Epidermal melanocyte (primary cell): ENCODE measurements around the gene MSANTD1.

Experiments used
- DNase-seq: peaks from one replicate; pipeline ENCODE4 v3.0.0; 2011; ENCODE audit warnings: low spot score; ENCODE audit not compliant: insufficient read length

Gene MSANTD1

DNA sequence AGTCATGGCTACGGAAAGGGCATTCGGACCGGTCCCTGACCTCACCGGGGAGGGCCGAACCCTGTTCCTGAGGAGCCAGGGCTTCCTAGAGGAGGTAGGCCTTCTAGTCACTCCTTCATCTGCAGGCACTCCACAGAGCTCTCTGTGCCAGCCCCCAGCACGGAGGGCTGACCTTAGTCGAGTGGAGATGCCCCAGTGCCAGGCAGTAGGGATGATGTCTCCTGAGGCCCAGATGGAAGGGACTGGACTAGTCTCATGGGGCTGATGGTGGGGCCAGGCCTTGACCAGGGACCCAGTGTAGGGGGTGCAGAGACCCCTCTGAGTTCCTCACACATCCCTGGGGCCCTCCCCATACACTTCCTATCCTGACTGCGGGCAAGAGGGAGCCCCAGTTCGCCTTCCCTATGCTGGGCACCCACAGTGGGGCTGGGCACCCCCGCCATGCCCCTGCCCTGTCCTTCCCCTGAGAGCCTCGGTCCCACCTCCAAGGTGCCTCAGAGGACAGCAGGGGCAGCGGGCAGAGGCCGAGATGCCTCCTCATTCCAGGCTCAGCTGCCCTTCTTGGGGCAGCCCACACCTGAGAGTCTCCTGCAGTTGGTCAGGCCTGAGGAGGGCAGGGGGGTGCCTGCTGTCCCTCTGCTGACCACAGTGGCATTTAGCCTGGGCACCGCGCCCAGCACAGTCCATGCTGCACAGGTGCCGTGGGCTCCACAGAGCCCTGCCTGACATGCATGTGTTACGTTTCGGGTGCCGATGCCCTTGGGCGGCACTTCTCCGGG is 1.4 kb upstream of the MSANTD1 start:
- no peak for DNase-seq

GRCh38 chr4:3248178-3248480 is 830 bp upstream of the MSANTD1 start:
- DNase-seq: no peak

GRCh38 chr4:3249711-3250437 is 915 bp downstream of the MSANTD1 start:
- DNase-seq: no peak

- DNase-seq: no peak
Observed at GRCh38 chr4:3250438-3250955, 1.5 kb downstream of the MSANTD1 start.

DNA sequence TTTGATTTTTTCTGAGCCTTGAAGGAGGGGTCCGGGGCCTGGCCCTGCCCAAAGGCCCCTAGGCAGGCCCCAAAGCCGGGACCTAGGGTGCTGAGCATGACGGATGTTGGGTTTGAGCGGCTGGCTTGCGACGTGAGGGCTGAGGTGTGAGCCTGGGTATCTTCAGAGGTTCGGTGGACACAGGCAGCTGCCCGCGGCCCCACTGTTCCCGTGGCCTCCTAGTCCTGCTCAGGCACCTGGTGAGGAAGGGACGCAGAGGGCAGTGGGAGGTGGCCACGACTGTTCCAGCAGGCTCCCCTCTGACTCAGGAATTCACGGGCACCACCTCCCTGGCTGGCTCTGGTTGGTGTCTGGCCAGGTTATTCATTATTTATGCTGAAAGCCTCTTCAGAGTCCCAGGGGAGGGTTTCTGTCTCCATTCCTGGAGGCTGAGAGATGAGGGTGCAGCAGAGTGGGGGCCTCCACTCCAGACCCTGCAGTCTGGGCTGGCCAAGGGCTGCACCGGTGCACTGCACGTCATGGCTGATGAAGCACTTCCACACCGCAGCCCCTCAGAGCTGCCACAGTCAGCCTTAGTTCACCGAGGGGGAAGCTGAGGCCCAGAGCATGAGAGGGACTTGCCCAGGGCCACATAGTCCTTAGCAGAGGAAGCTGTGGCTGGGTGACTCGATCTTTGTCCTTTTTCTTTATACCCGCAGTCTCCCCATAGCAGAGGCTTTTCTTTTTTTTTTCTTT is 2.2 kb downstream of the MSANTD1 start:
- no peak for DNase-seq

DNA sequence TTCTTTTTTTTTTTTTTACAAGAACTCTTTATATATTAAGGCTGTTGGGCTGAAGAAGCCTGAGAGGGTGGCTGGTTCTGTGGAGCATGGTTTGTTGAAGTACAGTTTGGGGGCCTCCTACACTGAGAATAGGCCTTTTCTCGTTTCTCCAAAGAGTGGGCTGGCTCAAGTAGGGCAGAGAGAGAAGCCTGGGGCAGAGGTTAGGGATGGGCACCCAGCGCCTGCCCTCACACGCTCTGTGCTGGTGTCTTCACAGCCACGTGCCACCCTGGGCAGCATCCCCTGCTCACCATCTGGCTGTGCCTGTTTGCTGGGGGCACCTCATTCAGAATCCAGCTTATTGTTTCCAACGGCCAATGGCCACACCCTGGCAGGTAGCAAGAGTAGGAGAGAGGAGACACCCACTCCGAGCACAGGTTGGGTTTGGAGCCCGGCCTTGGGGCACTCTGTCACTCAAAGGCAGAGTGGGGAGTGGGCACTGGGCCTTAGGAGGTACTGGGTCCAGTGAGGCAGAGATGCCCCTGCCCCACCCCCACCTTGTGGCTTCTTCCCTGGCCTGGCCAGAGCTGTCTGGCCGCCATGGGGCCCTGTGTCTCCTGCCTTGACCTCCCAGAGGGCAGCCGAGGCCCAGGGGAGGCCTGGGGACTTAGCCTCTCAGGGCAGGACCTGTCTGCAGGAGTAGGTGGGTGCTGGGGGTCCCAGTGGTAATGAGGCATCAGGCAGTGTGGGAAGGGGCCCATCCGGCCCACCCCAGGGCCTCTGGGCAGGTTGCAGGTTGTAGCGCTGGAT is 2.9 kb downstream of the MSANTD1 start:
- no peak for DNase-seq

DNA sequence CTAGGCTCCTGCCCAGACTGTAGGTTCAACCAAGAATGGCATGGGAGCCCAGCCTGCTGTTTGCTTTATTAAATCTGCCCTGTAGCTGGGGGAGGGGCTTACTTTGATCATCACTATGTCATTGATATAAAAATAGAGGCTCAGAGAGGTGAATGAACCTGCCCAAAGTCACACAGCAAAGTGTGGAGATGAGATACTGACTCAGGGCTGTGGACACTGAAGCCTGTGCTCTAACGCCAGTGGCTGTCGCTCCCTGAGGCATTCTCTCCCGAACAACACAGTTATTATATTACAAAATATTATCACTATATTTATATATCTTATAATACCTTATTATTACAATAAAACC is 3.5 kb downstream of the MSANTD1 start:
- no peak for DNase-seq

GRCh38 chr4:3252831-3253641 is 4.1 kb downstream of the MSANTD1 start:
- DNase-seq: no peak

GRCh38 chr4:3253808-3254207 is 4.8 kb downstream of the MSANTD1 start:
- DNase-seq: no peak

DNA sequence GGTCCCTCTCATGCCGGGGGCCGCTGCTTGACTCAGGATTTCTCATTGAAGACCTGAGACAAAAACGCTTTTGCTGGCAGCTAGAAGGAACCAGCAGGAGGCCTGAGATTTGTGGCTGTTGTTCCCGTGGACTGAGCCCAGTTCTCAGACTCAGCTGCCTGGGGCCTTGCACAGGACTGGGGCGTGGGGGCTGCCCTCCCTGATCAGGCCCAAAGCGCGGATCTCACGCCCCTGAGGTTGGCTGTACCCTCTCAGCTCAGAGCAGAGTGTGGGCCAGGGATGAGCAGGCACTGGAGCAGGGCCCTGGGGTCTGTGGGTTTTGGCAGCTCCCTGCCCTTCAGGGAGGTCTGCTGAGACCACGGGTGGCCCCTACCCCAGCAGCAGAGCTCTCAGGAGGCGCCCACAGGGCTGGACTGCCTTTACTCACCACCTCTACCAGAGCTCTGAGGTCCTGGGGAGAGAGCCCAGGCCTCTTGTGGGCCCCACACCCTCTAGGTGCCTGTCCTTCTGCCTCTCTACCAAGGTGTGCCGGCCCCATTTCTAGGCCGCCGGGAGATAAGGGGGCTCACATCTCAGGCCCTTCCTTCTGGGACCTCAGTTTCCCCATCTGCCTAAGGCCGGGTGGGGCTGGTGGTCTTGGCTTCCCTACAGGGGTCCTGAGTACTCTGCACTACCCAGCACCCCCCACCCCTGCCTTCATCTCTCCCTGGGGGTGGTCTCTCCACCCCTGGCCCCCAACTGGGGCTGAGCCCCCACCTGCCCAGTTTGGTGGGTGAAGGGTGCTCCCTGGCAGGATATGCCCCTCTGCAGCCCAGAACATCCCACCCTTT is 5.6 kb downstream of the MSANTD1 start:
- no peak for DNase-seq

DNA sequence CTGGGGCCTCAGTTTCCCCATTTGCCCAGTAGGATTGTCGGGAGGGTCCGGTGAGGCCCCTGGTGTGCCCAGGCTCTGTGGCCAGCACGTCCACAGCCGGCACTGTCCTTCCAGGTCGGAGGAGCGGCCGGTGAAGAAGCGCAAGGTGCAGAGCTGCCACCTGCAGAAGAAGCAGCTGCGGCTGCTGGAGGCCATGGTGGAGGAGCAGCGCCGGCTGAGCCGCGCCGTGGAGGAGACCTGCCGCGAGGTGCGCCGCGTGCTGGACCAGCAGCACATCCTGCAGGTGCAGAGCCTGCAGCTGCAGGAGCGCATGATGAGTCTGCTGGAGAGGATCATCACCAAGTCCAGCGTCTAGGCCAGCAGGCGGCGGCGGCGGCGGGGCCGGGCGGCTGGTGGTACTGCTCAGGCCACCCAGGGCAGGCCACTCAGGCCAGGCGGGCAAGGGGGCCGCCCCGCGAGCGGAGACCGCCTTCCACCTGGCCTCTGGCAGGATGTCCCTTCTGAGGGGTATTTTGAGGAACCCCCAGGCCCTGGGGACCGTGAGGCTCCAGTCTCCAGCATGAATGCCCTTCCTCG is 6.7 kb downstream of the MSANTD1 start:
- no peak for DNase-seq

GRCh38 chr4:3256230-3257102 is 7.5 kb downstream of the MSANTD1 start:
- DNase-seq: no peak

DNA sequence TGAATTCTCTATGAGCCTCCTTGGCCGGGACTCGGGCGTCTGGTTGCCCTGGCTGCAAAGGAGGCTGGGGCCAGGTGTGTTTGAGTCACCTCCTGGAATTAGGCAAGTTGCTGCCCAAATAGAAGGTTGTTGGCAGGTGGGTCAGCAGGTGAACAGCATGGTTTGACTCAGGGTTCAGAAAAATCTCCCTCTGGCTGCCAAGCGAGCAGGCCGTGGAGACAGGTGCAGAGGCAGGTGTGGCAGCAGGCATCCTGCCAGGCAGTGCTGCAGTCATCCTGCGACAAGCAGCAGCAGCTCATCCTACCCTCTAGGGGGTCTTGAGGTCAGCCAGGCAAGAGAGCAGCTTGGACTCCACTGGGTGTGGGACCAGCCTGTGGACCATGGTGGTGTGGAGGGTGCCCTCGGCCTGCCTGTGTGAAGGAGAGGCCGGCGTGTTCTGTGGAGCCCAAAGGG is 8.2 kb downstream of the MSANTD1 start:
- DNase-seq: no peak

GRCh38 chr4:3257556-3258482 is 8.9 kb downstream of the MSANTD1 start:
- DNase-seq: no peak

GRCh38 chr4:3261411-3262207 is 12.7 kb downstream of the MSANTD1 start:
- DNase-seq: no peak
